ENCODE measurements around the gene IGF2BP3. TPM values are rescaled to one million over a fixed set of nuclear protein-coding genes. Genes with fewer than 3 reads are reported as not detected.

IGF2BP3 gene
- total RNA-seq, 1 experiment from 2014 or later, result 139 TPM

- Histone ChIP-seq H3K27ac (no peak overlapping the region), H3K79me2 (ENCODE audit: low read depth) (no peaks in the 10 kb centered on the region), H3K9me2 (ENCODE audit: insufficient read depth) (no peaks in the 10 kb centered on the region), H3K27me3 (ENCODE audit: insufficient read depth, low read depth) (no peaks in the 10 kb centered on the region), H2AFZ (no peak overlapping the region), H3F3A (ENCODE audit: insufficient read depth, low read depth) (0 out of 2 replicates have a peak, but pooled peaks cover 3% of the 10 kb centered on the region), H4K20me1 (ENCODE audit: insufficient read depth) (no peaks in the 10 kb centered on the region), H3K4me2 (no peak overlapping the region), H3K36me3 (ENCODE audit: low read depth) (no peaks in the 10 kb centered on the region), H3K9me3 (ENCODE audit: insufficient read depth, low read depth) (no peaks in the 10 kb centered on the region), H3K4me3 (no peak overlapping the region), H3K4me1 (replicated peaks; ENCODE audit: insufficient read depth) (no peaks in the 10 kb centered on the region)
- no peak for TF ChIP-seq EZH2 (IDR thresholded peaks at IDR 0.05; ENCODE audit: low read depth)
- TF ChIP-seq CTCF (conservative IDR thresholded peaks at IDR 0.05), result no peak
- DNase-seq, result no peak
- BruUV-seq (replicated peaks), result no TSS peak
- CTCF ChIA-PET, result no interaction called here
- POLR2A ChIA-PET (ENCODE audit: unreplicated experiment), result no interaction called here
- intact Hi-C loops (cut with micrococcal nuclease; ENCODE audit: unreplicated experiment), result no loop called here
Measured at GRCh38 chr7:23290993-23291392, 179.3 kb downstream of the IGF2BP3 start.

- no peak overlapping the region for H2AFZ ChIP-seq
- POLR2A ChIA-PET (ENCODE audit: unreplicated experiment), result no interaction called here
- no TSS peak for BruUV-seq (replicated peaks)
Measured at GRCh38 chr7:23287612-23288011, 182.7 kb downstream of the IGF2BP3 start.

GRCh38 chr7:23285657-23286646, 184.3 kb downstream of the IGF2BP3 start:
- no peak overlapping the region for H3K4me2 ChIP-seq
- no peak overlapping the region for H2AFZ ChIP-seq
- TF ChIP-seq CTCF (conservative IDR thresholded peaks at IDR 0.05) (no peak), EZH2 (IDR thresholded peaks at IDR 0.05; ENCODE audit: low read depth) (no peak)
- intact Hi-C loops (cut with micrococcal nuclease; ENCODE audit: unreplicated experiment), result no loop called here
- no peaks in the 10 kb centered on the region for H3K27me3 ChIP-seq (ENCODE audit: insufficient read depth, low read depth)
- H3K9me2 ChIP-seq (ENCODE audit: insufficient read depth), result no peaks in the 10 kb centered on the region
- H3K79me2 ChIP-seq (ENCODE audit: low read depth), result no peaks in the 10 kb centered on the region
- ChIA-PET CTCF (no interaction called here), POLR2A (ENCODE audit: unreplicated experiment) (interaction anchor here (0.7 kb wide), 1 partner anchor 61 kb away, joined by 3 read pairs; no protein-coding TSS in a partner anchor)
- no peak overlapping the region for H3K27ac ChIP-seq
- no peaks in the 10 kb centered on the region for H4K20me1 ChIP-seq (ENCODE audit: insufficient read depth)
- no TSS peak for BruUV-seq (replicated peaks)
- H3K9me3 ChIP-seq (ENCODE audit: insufficient read depth, low read depth), result no peaks in the 10 kb centered on the region
- 0 out of 2 replicates have a peak, but pooled peaks cover 3% of the 10 kb centered on the region for H3F3A ChIP-seq (ENCODE audit: insufficient read depth, low read depth)
- H3K36me3 ChIP-seq (ENCODE audit: low read depth), result no peaks in the 10 kb centered on the region
- DNase-seq, result no peak
- H3K4me1 ChIP-seq (replicated peaks; ENCODE audit: insufficient read depth), result no peaks in the 10 kb centered on the region
- no peak overlapping the region for H3K4me3 ChIP-seq

More at GRCh38 chr7:23287612-23288011, 182.7 kb downstream of the IGF2BP3 start:
- no peak overlapping the region for H3K4me3 ChIP-seq
- H3K9me3 ChIP-seq (ENCODE audit: insufficient read depth, low read depth), result no peaks in the 10 kb centered on the region
- no peaks in the 10 kb centered on the region for H3K9me2 ChIP-seq (ENCODE audit: insufficient read depth)
- no peak overlapping the region for H3K27ac ChIP-seq
- H3K4me2 ChIP-seq, result no peak overlapping the region
- no peaks in the 10 kb centered on the region for H3K79me2 ChIP-seq (ENCODE audit: low read depth)
- intact Hi-C loops (cut with micrococcal nuclease; ENCODE audit: unreplicated experiment), result no loop called here
- H3F3A ChIP-seq (ENCODE audit: insufficient read depth, low read depth), result 0 out of 2 replicates have a peak, but pooled peaks cover 3% of the 10 kb centered on the region
- CTCF ChIA-PET, result no interaction called here
- no peaks in the 10 kb centered on the region for H3K27me3 ChIP-seq (ENCODE audit: insufficient read depth, low read depth)
- no peak for TF ChIP-seq CTCF (conservative IDR thresholded peaks at IDR 0.05)
- TF ChIP-seq EZH2 (IDR thresholded peaks at IDR 0.05; ENCODE audit: low read depth), result no peak
- no peaks in the 10 kb centered on the region for H3K4me1 ChIP-seq (replicated peaks; ENCODE audit: insufficient read depth)
- no peaks in the 10 kb centered on the region for H3K36me3 ChIP-seq (ENCODE audit: low read depth)
- H4K20me1 ChIP-seq (ENCODE audit: insufficient read depth), result no peaks in the 10 kb centered on the region
- DNase-seq, result no peak

Measured in PC-9 (cell line).